SH-SY5Y (cell line): Measurements from ENCODE around the gene OPRD1.

Experiments
- GATA2 ChIP-seq: IDR thresholded peaks from 2 replicates; pipeline ENCODE4 v1.6.1; 2011; ENCODE audit warnings: mild to moderate bottlenecking, low read depth, low read length
- GATA3 ChIP-seq: IDR thresholded peaks from 2 replicates; pipeline ENCODE4 v1.6.1; 2011; ENCODE audit warnings: low read depth, mild to moderate bottlenecking, low read length, moderate library complexity

The OPRD1 gene

GRCh38 chr1:28790377-28791035, 21.5 kb upstream of the OPRD1 start:
- no peak for TF ChIP-seq GATA3
- no peak for TF ChIP-seq GATA2

DNA sequence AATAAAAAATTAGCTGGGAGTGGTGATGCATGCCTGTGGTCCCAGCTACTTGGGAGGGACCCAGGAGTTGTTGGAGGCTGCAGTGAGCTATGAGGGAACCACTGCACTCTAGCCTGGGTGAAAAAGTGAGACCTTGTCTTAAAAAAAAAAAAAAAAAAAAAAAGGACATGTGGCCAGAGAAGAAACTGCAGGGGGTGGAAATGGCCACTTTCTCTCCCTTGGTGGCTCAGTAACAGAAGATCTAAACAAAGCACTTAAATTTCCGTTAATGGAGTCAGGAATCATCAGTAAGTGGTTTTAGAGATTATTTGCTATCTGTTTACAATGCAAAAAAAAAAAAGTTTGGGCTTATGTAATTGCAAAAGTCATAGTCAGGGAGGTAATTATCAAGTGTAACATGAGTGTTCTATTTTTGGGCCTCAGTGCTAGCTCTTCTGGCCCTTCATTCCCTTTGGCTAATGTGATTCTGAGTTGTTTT, 19.3 kb upstream of the OPRD1 start:
- TF ChIP-seq GATA3 (no peak), GATA2 (no peak)

DNA sequence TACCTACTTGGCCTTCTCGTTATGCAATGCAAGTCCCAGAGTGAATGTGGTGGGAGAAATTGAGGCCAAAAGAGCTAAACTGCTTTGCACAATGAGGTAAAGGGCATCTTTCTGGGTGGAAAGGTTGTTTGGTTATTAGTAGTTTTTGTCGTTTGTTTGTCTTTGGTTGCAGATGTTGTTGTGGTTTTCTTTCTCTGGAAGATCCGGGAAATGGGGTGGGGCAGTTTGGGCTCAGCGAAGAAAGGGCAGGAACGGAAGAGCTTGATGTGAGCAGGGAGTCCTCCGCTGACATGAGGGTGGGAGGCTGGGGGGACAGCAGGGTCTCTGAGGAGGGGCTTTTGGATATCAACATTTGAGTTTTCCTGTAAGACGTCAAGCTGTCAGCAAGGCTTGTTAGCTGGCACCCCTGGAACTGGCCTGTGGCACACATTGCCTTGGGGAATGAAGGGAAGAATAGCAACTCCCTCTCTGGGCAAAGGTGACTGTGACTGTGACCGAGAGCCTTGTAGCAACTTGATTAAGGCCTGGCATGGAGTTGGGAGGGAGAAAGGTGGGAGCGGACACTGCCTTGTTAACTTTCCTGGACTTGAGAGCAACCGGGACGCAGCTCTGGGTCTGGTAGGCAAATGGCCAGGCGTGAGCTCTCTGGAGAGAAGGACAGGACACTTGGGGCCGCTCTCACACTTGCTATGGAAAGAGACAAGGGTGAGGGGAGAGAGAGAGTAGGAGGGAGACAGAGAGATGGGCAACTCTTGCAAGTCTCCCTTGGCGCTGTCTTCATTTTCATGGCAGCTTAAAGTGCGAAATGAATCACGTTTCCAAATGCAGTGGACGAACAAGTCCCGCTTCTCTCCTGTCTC, 15.4 kb upstream of the OPRD1 start:
- no peak for TF ChIP-seq GATA2
- TF ChIP-seq GATA3, result no peak

DNA sequence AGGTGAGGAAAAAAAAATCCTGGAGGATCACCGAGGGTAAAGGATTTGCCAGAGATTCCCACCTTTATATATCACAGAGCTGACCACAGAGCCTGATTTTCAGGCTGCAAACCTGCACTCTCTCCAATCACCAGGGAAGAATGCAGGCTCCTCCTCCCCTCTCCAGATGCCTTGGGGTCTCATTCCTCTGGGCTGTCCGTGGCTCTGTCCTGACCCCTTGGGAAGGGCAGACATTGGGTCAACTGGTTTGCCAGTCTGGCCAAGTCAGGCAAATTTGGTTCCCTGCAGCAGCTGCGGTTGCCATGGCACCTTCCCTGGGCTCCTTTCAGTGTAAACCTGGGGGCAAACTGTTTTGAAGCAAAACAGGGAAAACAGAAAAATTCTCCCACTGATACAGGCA, 11.6 kb upstream of the OPRD1 start:
- TF ChIP-seq GATA3 (no peak), GATA2 (no peak)

GRCh38 chr1:28801461-28801860, 10.5 kb upstream of the OPRD1 start:
- TF ChIP-seq GATA2, result no peak
- no peak for TF ChIP-seq GATA3

DNA sequence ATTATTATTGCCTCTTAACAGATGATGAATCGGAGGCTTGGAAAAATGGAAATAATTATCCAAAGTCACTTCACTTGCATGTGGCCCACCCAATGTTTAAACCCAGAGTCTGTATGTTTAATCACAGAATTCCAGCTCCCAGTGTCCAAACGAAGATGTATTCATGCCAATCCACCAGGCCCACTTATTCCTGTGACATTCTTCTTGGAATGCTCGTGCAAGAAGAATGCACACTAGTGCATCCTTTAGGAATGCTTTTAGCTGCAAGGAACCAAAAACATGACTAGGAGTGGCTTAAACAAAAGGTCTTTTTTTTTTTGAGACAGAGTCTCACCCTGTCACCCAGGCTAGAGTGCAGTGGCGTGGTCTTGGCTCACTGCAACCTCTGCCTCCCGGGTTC, 8.9 kb upstream of the OPRD1 start:
- TF ChIP-seq GATA2 (no peak), GATA3 (no peak)

DNA sequence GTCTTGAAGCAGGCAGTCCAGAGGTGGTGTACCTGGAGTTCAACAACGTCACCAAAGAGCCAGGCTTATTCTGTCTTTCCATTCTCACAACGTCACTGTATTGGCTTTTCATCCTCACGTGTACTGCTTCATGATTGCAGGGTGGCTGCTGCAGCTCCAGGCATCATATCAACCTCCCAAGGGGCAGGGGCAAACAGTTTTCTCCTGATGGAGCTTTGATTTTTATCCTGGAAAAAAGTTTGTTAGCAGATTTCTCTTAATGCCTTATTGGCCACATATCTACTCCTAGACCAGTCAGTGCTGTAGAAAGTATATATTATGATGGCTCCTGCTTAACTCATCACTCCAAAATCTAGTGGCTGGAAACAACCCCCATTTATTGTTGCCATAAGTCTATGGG, 8.3 kb upstream of the OPRD1 start:
- no peak for TF ChIP-seq GATA3
- TF ChIP-seq GATA2, result no peak

DNA sequence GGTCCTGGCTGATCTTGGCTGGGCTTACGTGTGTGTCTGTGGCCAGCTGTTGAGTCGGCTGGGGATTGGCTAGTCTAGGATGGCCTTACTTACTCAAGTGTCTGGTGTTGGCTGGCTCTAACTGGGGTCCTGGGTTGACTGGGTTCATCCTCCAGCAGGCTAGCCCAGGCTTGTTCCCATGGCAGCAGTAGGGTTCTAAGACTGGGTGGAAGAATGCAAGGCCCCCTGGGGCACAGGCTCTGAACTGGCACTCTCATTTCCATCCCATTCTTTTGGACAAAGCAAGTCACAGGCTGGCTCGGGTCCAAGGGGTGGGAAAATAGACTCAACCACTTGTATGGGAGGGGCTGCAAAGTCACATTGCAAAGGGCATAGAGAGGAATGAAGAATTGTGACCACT, 7.9 kb upstream of the OPRD1 start:
- TF ChIP-seq GATA3 (no peak), GATA2 (no peak)

GRCh38 chr1:28807046-28807445, 4.9 kb upstream of the OPRD1 start:
- no peak for TF ChIP-seq GATA3
- TF ChIP-seq GATA2, result no peak

GRCh38 chr1:28807986-28808385, 4.0 kb upstream of the OPRD1 start:
- TF ChIP-seq GATA2 (no peak), GATA3 (no peak)

GRCh38 chr1:28811369-28811765, 603 bp upstream of the OPRD1 start:
- TF ChIP-seq GATA3 (no peak), GATA2 (no peak)

DNA sequence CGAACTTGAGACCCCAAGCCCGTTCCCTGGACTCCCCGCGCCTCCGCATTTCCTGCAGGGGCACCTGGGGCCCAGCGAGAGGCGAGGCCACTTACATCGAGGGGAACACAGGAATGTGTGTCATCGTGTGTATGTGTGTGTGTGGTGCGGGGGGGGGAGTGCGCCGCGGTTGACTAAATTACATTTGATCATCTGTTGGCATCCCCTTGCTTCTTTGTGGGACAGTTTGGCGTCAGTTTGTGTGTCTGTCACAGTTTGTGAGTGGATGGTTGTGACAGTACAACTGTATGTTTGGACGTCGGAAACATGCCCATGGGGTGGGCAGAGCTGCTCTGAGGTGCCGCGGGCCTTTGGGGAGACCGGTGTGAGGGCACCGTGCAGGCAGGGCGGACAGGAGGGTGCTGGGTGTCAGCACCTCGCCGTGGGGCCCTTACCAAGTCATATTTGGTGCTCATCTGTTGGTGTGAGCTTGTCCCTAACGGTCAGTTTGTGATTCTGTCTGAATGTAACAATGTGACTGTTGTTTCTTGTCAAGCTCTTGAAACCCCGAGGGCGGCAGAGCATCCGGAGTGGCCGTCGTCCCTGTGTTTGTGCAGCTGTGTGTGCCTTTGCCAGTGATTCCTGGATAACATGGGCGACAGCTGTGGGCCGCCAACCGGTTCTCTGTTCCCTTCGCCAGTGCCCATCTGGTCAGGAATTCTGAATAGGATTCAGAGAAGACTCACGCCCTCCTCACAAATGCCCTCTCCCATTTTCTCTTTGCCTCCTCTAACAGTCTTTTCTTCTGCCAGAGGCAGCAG, 899 bp downstream of the OPRD1 start:
- peak; percentile 79 for TF ChIP-seq GATA2
- no peak for TF ChIP-seq GATA3

DNA sequence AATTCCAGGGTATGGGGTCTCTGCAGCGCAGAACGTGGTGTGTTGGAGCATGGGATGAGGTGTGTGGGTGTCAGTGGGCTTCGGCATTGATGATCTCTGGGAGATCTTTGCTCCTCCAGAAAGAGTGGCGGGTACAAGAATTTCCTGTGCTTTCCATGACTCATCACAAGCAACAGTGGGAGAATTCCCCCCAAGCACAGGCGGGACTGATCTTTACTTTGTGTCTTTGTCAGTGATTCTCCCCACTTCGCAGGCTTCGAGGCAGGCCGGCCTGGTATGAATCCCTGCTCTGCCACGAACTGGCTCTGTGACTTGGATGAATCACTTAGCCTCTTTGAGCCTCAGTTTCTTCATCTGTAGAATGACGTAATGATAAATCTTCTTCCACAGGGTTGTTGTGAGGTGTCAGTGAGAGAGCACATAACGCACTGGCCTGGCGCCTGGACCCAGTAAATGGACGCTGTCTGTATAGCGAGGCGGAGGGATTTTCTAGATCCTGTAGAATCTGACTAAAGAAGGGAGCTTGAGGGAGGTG, 2.0 kb downstream of the OPRD1 start:
- TF ChIP-seq GATA2, result no peak
- no peak for TF ChIP-seq GATA3
